Calu3 (cell line): Measurements from ENCODE around the gene JSRP1. TPM values are rescaled to one million over a fixed set of nuclear protein-coding genes. Genes with fewer than 3 reads are reported as not detected.

Source experiments
- BruUV-seq: library from RNA; stranded (reverse); fragments of 400-500 nt; replicated peaks from 2 replicates; lab custom pipeline; 2021; lab: Mats Ljungman, UMichigan
- CTCF ChIA-PET: fragments of 300-600 bp; sonication (Branson Sonifier 250); formaldehyde crosslinking; loops from one replicate; lab custom pipeline; 2022; ENCODE audit warnings: antibody characterized with exemption; lab: Charles Lee
- DNase-seq: peaks from one replicate; pipeline ENCODE4 v3.0.0; 2022
- H3K27ac Mint-ChIP-seq: one replicate; pipeline ENCODE4 v1.8.0; 2022; ENCODE audit warnings: mixed read lengths; ENCODE audit not compliant: unreplicated experiment
- H3K27me3 Mint-ChIP-seq: one replicate; pipeline ENCODE4 v1.8.0; 2022; ENCODE audit warnings: mixed read lengths; ENCODE audit not compliant: unreplicated experiment
- H3K36me3 Mint-ChIP-seq: one replicate; pipeline ENCODE4 v1.8.0; 2022; ENCODE audit warnings: mild to moderate bottlenecking, moderate library complexity, mixed read lengths; ENCODE audit not compliant: insufficient read depth, unreplicated experiment
- H3K4me1 Mint-ChIP-seq: one replicate; pipeline ENCODE4 v1.8.0; 2022; ENCODE audit warnings: mild to moderate bottlenecking, low read depth, mixed read lengths; ENCODE audit not compliant: unreplicated experiment
- H3K4me3 Mint-ChIP-seq: one replicate; pipeline ENCODE4 v1.8.0; 2022; ENCODE audit warnings: mild to moderate bottlenecking, low read depth, moderate library complexity, mixed read lengths; ENCODE audit not compliant: unreplicated experiment
- H3K9me3 Mint-ChIP-seq: one replicate; pipeline ENCODE4 v1.8.0; 2022; ENCODE audit warnings: low read depth, mixed read lengths; ENCODE audit not compliant: unreplicated experiment
- intact Hi-C: fragments of 100-400 bp; cut with micrococcal nuclease; formaldehyde crosslinking; loops from one replicate; pipeline ENCODE4 v1.10.0; 2022; ENCODE audit not compliant: unreplicated experiment
- microRNA-seq: library from miRNA; unstranded; fragments of <30 nt; microRNA quantifications from one replicate; pipeline ENCODE4 v1.2.0, GENCODE V29; 2022
- total RNA-seq: library from RNA; stranded (reverse); gene quantifications from 2 replicates; pipeline ENCODE4 v1.2.3, GENCODE V29; 2022
- TF ChIP-seq, protein P1 (sequence below): fragments of 200-600 bp; IDR thresholded peaks from one replicate; pipeline ENCODE4 v1.8.0; 2022; ENCODE audit warnings: antibody characterized with exemption; ENCODE audit not compliant: unreplicated experiment

Gene JSRP1
- total RNA-seq, 1 experiment from 2014 or later, result 0.73 TPM

GRCh38 chr19:2208975-2209374 is 47.2 kb downstream of the JSRP1 start:
- no peaks in the 10 kb centered on the region for H3K9me3 Mint-ChIP-seq
- CTCF ChIA-PET, result no interaction called here
- no peaks in the 10 kb centered on the region for H3K27me3 Mint-ChIP-seq
- H3K27ac Mint-ChIP-seq, result no peak overlapping the region
- H3K36me3 Mint-ChIP-seq, result peaks cover 32% of the 10 kb centered on the region
- intact Hi-C loops, result no loop called here
- H3K4me3 Mint-ChIP-seq, result no peak overlapping the region
- no peaks in the 10 kb centered on the region for H3K4me1 Mint-ChIP-seq
- BruUV-seq, result no TSS peak
- no peak for DNase-seq
- TF ChIP-seq, protein P1, sequence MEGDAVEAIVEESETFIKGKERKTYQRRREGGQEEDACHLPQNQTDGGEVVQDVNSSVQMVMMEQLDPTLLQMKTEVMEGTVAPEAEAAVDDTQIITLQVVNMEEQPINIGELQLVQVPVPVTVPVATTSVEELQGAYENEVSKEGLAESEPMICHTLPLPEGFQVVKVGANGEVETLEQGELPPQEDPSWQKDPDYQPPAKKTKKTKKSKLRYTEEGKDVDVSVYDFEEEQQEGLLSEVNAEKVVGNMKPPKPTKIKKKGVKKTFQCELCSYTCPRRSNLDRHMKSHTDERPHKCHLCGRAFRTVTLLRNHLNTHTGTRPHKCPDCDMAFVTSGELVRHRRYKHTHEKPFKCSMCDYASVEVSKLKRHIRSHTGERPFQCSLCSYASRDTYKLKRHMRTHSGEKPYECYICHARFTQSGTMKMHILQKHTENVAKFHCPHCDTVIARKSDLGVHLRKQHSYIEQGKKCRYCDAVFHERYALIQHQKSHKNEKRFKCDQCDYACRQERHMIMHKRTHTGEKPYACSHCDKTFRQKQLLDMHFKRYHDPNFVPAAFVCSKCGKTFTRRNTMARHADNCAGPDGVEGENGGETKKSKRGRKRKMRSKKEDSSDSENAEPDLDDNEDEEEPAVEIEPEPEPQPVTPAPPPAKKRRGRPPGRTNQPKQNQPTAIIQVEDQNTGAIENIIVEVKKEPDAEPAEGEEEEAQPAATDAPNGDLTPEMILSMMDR, result no peak

- Mint-ChIP-seq H3K9me3 (no peaks in the 10 kb centered on the region), H3K27me3 (no peaks in the 10 kb centered on the region), H3K4me1 (no peaks in the 10 kb centered on the region), H3K27ac (no peak overlapping the region), H3K36me3 (peaks cover 25% of the 10 kb centered on the region), H3K4me3 (no peak overlapping the region)
- CTCF ChIA-PET, result no interaction called here
- TF ChIP-seq, protein P1, result no peak
- intact Hi-C loops, result no loop called here
- no peak for DNase-seq
- BruUV-seq, result no TSS peak
Observed at GRCh38 chr19:2207991-2208860, 48.0 kb downstream of the JSRP1 start.

DNA sequence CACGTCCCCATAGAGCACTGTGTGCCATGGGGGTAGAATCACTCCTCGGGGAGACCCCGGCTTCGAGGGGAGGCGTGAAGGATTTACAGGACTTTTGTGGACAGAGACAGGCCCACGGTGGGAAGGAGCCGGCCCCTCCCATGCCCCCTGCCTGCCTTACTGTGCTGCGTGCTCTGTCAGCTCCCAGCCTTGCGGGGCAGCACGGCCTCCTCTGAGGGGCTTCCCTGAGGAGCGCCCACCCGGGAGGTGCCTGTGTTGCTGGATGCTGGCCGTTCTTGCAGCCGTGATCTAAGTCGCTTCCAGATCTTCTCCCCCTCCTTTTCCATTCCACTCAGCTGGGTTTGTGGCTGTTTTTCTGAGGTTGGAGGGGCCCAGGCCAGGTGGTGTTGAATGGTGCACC is 49.2 kb downstream of the JSRP1 start:
- TF ChIP-seq, protein P1, result no peak
- no peaks in the 10 kb centered on the region for H3K4me1 Mint-ChIP-seq
- peaks cover 23% of the 10 kb centered on the region for H3K36me3 Mint-ChIP-seq
- BruUV-seq, result no TSS peak
- no peak overlapping the region for H3K27ac Mint-ChIP-seq
- CTCF ChIA-PET, result no interaction called here
- intact Hi-C loops, result no loop called here
- H3K4me3 Mint-ChIP-seq, result no peak overlapping the region
- no peaks in the 10 kb centered on the region for H3K9me3 Mint-ChIP-seq
- no peak for DNase-seq
- no peaks in the 10 kb centered on the region for H3K27me3 Mint-ChIP-seq

DNA sequence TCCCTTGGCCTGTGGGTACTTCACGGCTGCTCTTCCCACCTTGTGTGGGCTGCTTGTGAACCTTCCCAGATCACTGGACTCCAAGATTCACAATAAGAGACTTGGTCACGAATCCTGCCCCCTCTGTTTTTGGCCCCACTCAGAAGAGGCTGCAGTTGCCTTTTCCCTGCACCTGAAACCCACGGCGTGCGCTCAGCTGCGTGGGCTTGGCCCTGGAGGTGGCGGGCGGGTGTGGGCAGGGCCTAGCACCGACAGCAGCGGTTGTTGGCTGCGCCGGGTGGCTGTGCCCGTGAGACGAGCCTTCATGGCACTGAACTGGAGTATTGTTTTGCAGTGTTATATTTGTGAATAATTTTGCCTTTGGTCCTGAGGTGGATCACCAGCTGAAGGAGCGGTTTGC is 53.9 kb downstream of the JSRP1 start:
- CTCF ChIA-PET, result no interaction called here
- H3K27me3 Mint-ChIP-seq, result no peaks in the 10 kb centered on the region
- intact Hi-C loops, result no loop called here
- TF ChIP-seq, protein P1, result no peak
- no peak overlapping the region for H3K27ac Mint-ChIP-seq
- H3K36me3 Mint-ChIP-seq, result peaks cover 21% of the 10 kb centered on the region
- H3K4me1 Mint-ChIP-seq, result no peaks in the 10 kb centered on the region
- no peak overlapping the region for H3K4me3 Mint-ChIP-seq
- H3K9me3 Mint-ChIP-seq, result no peaks in the 10 kb centered on the region
- DNase-seq, result no peak
- no TSS peak for BruUV-seq

Small RNA genes within 50 kb of the gene (microRNA-seq; reads per million reads assigned to microRNA genes)
- gene MIR1227 (33.8 reads per million, percentile 52 among the genes with 10 or more reads in this experiment), gene MIR4321 (not detected)

Other genes with a start within 250 kb of the JSRP1 start
- gene BTBD2, start 240.7 kb downstream of the JSRP1 start, total RNA-seq, result 65.3 and 72.3 TPM in 2 replicates
- 96.0 and 99.7 TPM in 2 replicates for gene MKNK2, start 205.2 kb downstream of the JSRP1 start, total RNA-seq
- 13.7 and 15.8 TPM in 2 replicates for gene MOB3A, start 160.1 kb downstream of the JSRP1 start, total RNA-seq
- 2.7 and 2.8 TPM in 2 replicates for gene IZUMO4, start 159.5 kb downstream of the JSRP1 start, total RNA-seq
- 107 and 108 TPM in 2 replicates for gene AP3D1, start 104.9 kb downstream of the JSRP1 start, total RNA-seq
- gene DOT1L, start 92.5 kb downstream of the JSRP1 start, total RNA-seq, result 39.3 and 42.9 TPM in 2 replicates
- 38.7 and 43.5 TPM in 2 replicates for gene PLEKHJ1, start 20.1 kb downstream of the JSRP1 start, total RNA-seq
- gene SF3A2, start 19.6 kb downstream of the JSRP1 start, total RNA-seq, result 83.0 and 83.6 TPM in 2 replicates
- gene AMH, start 7.1 kb downstream of the JSRP1 start, total RNA-seq, result 3.7 and 5.0 TPM in 2 replicates
- not detected in 2 replicates for gene PEAK3, start 25.8 kb upstream of the JSRP1 start, total RNA-seq
- not detected in 2 replicates for gene LINGO3, start 51.7 kb upstream of the JSRP1 start, total RNA-seq
- gene LSM7, start 72.2 kb upstream of the JSRP1 start, total RNA-seq, result 71.5 and 93.0 TPM in 2 replicates
- 56.0 and 59.3 TPM in 2 replicates for gene SPPL2B, start 72.3 kb upstream of the JSRP1 start, total RNA-seq
- gene TMPRSS9, start 103.8 kb upstream of the JSRP1 start, total RNA-seq, result not detected in 2 replicates
- gene TIMM13, start 171.2 kb upstream of the JSRP1 start, total RNA-seq, result 75.8 and 81.8 TPM in 2 replicates
- 88.0 and 109 TPM in 2 replicates for gene LMNB2, start 200.5 kb upstream of the JSRP1 start, total RNA-seq
- gene GADD45B, start 219.7 kb upstream of the JSRP1 start, total RNA-seq, result 26.3 and 36.5 TPM in 2 replicates